Measurements from ENCODE around the gene TMEM74B. TPM values are rescaled to one million over a fixed set of nuclear protein-coding genes. Genes with fewer than 3 reads are reported as not detected.
A peak's percentile ranks its signal among the peaks of the same experiment; 100 is the strongest.

Gene TMEM74B
- 0.25 TPM for polyA plus RNA-seq (2012; ENCODE audit: insufficient read depth, insufficient read length, low read depth)

- TF ChIP-seq, protein P1, sequence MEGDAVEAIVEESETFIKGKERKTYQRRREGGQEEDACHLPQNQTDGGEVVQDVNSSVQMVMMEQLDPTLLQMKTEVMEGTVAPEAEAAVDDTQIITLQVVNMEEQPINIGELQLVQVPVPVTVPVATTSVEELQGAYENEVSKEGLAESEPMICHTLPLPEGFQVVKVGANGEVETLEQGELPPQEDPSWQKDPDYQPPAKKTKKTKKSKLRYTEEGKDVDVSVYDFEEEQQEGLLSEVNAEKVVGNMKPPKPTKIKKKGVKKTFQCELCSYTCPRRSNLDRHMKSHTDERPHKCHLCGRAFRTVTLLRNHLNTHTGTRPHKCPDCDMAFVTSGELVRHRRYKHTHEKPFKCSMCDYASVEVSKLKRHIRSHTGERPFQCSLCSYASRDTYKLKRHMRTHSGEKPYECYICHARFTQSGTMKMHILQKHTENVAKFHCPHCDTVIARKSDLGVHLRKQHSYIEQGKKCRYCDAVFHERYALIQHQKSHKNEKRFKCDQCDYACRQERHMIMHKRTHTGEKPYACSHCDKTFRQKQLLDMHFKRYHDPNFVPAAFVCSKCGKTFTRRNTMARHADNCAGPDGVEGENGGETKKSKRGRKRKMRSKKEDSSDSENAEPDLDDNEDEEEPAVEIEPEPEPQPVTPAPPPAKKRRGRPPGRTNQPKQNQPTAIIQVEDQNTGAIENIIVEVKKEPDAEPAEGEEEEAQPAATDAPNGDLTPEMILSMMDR (IDR thresholded peaks at IDR 0.05; ENCODE audit: low read depth, low read length): no peak
These were observed at the start of gene TMEM74B for GRCh38 chr20:1184638-1185315. TMEM74B (minus strand) TSS chr20:1184981; CDS start chr20:1183801, 1,180 bp downstream.

GRCh38 chr20:1232286-1233111, 47.7 kb upstream of the TMEM74B start:
- Histone ChIP-seq H3K4me1 (no peaks in the 10 kb centered on the region), H3K36me3 (no peaks in the 10 kb centered on the region), H3K4me3 (ENCODE audit: low read depth, low read length) (no peak overlapping the region), H3K9me3 (no peaks in the 10 kb centered on the region), H3K27me3 (peaks cover 15% of the 10 kb centered on the region; the same call in 1 of the 2 replicates)
- TF ChIP-seq, protein P1 (IDR thresholded peaks at IDR 0.05; ENCODE audit: low read depth, low read length): no peak
- DNase-seq: no peak

More at GRCh38 chr20:1184638-1185315, at the start of gene TMEM74B:
- Histone ChIP-seq H3K27me3 (peaks cover 21% of the 10 kb centered on the region), H3K4me3 (ENCODE audit: low read depth, low read length) (no peak within 1 kb of the TSS), H3K4me1 (no peaks in the 10 kb centered on the region), H3K9me3 (no peaks in the 10 kb centered on the region), H3K36me3 (no peaks in the 10 kb centered on the region)
- no peak for DNase-seq

DNA sequence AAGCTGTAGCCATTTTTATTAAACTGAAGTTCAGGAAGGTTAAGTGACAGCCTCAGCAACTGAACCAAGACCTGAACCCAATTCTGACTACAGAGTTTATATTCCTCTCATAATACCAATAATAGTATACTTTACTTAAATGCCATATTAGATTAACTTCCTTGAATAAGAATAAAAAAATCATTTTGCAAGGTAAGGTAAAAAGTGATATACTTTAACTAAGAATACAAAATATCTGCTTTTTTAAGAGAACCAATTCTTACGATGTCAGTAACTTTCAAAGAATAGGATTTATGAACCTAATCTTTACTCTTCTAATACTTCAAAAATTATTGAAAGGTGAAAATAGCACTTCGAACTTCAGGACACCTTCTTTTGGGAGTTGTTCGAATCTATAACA, 44.8 kb upstream of the TMEM74B start:
- no peak for DNase-seq
- no peaks in the 10 kb centered on the region for H3K4me1 ChIP-seq
- H3K36me3 ChIP-seq: no peaks in the 10 kb centered on the region
- peaks cover 29% of the 10 kb centered on the region for H3K27me3 ChIP-seq
- H3K4me3 ChIP-seq (ENCODE audit: low read depth, low read length): no peak overlapping the region
- TF ChIP-seq, protein P1 (IDR thresholded peaks at IDR 0.05; ENCODE audit: low read depth, low read length): no peak
- no peaks in the 10 kb centered on the region for H3K9me3 ChIP-seq

DNA sequence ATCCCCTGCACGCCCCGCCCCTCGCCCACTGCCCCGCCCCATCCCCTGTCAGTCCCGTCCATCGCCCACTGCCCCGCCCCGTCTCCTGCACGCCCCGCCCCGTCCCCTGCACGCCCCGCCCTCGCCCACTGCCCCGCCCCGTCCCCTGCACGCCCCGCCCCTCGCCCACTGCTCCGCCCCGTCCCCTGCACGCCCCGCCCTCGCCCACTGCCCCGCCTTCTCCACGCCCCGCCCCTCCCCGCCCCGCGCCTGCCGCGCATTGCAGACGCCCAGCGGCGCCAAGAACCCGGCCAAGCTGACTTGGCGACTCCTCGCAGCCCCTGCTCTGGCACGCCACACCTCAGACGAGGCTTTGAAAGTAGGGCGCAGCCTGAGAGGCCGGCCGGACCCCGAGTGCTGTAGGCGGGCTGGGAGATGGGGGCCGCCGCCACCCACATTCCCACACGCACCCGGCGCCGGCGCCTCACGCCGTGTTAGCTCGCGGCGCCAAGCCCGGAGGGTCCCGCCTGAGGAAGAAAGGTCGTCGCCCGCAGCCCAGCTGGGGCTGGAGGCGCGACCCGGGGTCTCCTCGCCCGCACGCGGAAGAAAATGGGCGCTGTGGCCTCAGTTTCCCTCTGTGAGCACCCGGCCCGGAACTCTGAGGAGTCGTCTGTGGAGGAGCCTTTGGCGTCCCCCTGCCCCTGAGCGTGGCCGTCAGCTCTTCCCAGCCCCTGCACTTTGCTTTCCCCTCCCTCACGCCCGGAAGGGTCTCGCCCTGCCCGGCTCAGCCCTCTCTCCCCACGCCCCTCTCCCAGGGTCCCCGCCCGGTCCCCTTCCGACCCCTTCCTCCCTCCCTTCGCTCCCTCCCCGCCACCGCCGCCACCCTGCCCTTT, 41.2 kb upstream of the TMEM74B start, which contains the start of gene RAD21L1:
Gene RAD21L1 (plus strand): TSS at position 262 of the 872 bp plus-strand sequence. CDS start 2,410 bp downstream, outside the sequence.
- Histone ChIP-seq H3K4me1 (no peaks in the 10 kb centered on the region), H3K9me3 (no peaks in the 10 kb centered on the region), H3K27me3 (peaks cover 29% of the 10 kb centered on the region), H3K36me3 (no peaks in the 10 kb centered on the region), H3K4me3 (ENCODE audit: low read depth, low read length) (peak within 1 kb of the TSS; percentile 26; the same call in 1 of the 2 replicates)
- DNase-seq: peak; percentile 84
- TF ChIP-seq, protein P1 (IDR thresholded peaks at IDR 0.05; ENCODE audit: low read depth, low read length): no peak

DNA sequence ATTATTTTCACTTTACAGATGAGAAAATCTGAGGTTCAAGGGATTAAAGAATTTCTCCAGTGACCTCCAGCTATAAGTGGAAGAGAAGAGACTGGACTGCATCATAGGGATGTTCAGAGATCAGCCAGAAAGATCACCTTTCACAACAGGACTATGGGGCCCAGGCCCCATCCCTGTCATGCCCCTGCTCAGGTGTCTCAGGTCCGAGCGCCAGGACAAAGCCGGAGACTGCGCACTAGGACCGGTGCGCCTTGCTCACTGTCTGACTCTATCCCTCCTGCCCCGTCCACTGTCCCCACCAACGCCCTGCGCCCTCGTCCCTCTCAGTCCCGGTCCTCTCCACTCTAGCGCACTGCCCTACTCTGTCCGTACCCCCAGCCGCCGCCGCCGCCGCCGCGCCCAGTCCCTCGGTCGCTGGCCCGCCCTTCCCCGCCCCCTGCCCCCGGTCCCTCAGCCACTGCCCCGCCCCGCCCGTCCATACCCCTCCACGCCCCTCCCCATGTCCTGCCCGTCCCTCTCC, 40.5 kb upstream of the TMEM74B start:
- no peak for DNase-seq
- no peak overlapping the region for H3K4me3 ChIP-seq (ENCODE audit: low read depth, low read length)

More for the DNA sequence above, 40.5 kb upstream of the TMEM74B start:
- Histone ChIP-seq H3K4me1 (no peaks in the 10 kb centered on the region), H3K9me3 (no peaks in the 10 kb centered on the region), H3K36me3 (no peaks in the 10 kb centered on the region), H3K27me3 (peaks cover 29% of the 10 kb centered on the region)
- TF ChIP-seq, protein P1 (IDR thresholded peaks at IDR 0.05; ENCODE audit: low read depth, low read length): no peak

Data from BE2C (cell line).